ENCODE measurements around the gene PRR12.

- TF ChIP-seq CTCF (IDR thresholded peaks at IDR 0.05; ENCODE audit: extremely low read depth in 1 of 2, insufficient read depth in 1 of 2, low read depth in 1 of 2, low read length in 2 of 2) (no peak), POLR2A (IDR thresholded peaks at IDR 0.05; ENCODE audit: low read depth, low read length) (no peak)
Measured at GRCh38 chr19:49587227-49587626, 3.8 kb upstream of the PRR12 start.
